D341Med (cell line): ENCODE measurements around the gene KIF3A.
"Not testable (repeated sequence)": the region's sequence is repeated elsewhere in the genome, so short reads cannot be mapped to it uniquely, and the experiment has no call there.

Experiments
- DNase-seq: peaks from one replicate; pipeline ENCODE4 v3.0.0; 2012; ENCODE audit warnings: low spot score

KIF3A gene

GRCh38 chr5:132718544-132719312 is 18.6 kb downstream of the KIF3A start:
- no peak for DNase-seq

DNA sequence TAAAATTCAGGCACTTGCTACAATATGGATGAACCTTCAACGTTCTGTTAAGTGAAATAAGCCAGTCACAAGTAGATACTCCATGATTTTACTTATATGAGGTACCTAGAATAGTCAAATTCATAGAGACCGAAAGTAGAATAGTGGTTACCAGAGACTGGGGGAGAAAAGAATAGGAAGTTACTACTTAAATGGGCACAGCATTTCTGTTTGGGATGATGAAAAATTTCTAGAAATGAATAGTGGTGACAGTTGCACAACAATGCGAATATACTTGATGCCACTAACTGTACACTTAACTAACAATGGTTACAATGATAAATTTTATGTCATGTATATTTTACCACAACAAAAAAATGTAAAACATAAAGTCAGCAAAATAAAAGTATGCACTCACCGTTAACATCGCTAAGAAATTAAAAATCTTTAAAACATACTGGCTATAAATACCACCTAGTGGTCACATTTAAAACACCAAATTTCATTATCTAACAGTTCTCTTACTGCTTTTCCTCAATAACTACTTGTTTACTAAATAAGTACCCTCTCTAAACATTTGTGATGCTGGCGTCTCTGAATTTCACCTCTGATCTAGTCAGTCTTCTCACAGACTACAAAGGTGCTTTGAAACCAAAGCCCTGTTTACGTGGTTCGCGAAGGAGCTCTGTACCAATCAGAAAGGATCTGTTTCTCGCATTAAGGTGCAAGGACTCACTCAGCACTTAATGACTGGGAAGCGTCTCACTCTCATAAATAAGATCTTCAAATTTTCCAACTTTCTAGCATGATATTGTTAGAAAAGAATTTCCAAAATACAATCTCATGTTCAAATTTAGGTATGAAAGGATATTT is 22.7 kb downstream of the KIF3A start:
- DNase-seq, result no peak

GRCh38 chr5:132708645-132709044 is 28.7 kb downstream of the KIF3A start:
- DNase-seq, result no peak

DNA sequence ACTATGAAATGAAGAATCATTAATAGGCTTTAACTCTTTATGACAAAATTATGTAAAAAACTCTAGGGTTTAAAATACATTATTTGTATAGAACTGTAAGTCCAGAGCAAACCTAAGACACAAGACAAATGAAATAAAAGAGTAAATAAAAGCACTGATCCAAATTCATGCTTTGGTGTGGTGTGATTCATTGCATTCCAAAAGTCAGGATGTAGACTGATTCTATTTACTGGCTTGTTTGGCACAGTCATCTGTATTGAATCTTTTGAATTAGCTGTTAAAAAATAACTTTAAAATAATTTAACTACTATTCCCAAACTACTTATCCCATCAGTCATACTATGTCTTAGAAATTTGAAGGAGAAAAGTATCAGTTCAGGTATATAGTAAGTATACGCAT is 32.5 kb downstream of the KIF3A start:
- DNase-seq, result no peak

GRCh38 chr5:132695956-132696355 is 41.4 kb downstream of the KIF3A start:
- DNase-seq, result no peak

- DNase-seq, result no peak
These were observed 44.7 kb downstream of the KIF3A start for GRCh38 chr5:132692632-132692967.

GRCh38 chr5:132691755-132692631 is 45.4 kb downstream of the KIF3A start:
- DNase-seq, result not testable (repeated sequence)

DNA sequence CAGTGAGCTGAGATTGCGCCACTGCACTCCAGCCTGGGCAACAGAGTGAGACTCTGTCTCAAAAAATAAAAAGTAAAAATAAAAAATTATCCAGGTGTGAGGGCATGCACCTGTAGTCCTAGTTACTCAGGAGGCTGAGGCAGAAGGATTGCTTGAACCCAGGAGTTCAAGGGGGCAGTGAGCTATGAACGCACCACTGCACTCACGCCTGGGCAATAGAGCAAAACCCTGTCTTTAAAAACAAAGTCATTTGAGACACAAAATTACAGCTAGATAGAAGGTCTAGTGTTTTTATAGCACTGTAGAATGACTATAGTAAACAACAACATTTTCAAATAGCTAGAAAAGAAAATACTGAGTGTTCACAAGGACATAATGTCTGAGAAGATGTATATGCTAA is 47.2 kb downstream of the KIF3A start:
- DNase-seq, result no peak

GRCh38 chr5:132689513-132689912 is 47.8 kb downstream of the KIF3A start:
- DNase-seq, result no peak

DNA sequence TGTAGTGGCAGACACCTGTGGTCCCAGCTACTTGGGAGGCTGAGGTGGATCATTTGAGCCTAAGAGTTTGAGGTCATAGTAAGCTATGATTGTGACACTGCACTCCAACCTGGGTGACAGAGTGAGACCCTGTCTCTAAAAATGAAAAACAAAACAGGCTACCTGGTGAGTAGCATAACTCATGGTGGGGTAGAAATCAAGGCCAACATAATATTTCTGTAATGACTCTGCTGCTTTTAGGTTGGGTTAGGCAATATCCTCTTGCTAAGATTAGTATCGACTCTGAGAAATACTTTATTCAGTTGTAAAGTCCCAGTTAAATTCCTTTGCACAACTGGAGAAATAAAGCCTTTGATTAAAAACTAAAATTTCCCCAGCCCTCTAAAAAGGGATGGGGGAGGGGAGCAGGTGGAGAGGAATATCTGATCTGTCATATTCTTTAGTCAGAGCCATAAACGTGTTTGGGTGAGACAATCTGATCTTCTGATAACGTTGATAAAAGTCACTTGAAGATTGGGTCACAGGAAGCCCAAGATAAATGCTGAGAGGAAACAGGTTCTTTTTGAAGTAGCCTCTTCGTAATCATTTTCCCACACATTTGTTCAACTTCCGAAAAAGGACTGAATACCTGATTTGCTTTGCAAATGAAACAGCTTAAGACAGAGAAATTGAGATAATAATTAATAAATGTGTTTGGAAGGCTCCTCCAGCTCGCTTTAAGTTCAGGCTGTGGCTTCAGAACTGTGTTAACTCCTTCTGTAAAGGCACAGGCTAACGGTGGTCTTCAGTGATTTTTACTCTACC is 48.6 kb downstream of the KIF3A start:
- no peak for DNase-seq

GRCh38 chr5:132687995-132688394 is 49.4 kb downstream of the KIF3A start:
- no peak for DNase-seq

- no peak for DNase-seq
These were observed 51.2 kb downstream of the KIF3A start for GRCh38 chr5:132686193-132686592.

DNA sequence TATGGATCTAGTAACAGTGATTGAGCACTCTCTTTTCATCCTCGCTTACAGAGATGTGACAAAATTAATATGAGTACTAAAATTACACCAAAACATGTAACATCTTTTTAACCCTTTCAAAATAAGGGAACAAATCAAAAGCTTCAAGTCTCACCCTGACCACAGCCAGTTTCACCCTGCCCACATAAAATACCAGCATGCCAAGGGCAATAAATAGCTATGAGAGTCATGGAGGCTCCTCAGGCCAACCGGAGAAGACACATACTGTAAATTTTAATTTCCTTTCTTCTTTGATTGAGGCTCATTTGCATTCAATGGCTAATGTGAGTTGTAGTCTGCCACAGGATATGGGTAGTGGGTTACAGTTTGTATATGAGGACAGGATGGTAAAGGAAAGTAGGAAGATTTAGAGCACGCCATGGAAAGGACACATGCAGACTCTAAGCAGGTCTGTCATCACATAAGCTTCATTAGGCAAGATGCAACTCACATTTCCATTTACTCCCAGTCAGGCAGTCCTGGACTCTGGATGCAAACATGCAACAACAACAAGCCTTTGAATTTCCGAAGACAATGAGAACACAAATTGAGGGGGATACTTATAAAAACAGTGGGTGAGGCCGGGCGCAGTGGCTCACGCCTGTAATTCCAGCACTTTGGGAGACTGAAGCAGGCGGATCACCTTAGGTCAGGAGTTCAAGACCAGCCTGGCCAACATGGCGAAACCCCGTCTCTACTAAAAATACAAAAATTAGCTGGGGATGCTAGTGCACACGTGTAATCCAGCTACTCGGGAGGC is 52.2 kb downstream of the KIF3A start:
- DNase-seq, result no peak

DNA sequence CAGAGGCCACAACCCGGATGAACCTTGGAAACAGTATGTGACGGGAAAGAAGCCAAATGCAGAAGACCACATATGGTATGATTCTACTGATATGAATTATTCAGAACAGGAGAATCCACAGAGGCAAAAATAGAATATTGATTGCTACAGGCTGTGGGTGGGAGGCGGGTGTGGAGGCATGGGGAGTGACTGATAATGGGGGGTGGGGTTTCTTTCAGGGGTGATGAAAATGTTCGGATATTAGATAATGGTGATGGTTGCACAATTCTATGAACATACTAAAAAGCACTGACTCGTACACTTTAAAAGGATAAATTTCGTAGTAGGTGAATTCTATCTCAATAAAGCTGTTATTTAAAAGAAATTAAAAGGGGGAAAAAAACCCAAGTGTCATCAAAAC is 52.9 kb downstream of the KIF3A start:
- DNase-seq, result no peak

DNA sequence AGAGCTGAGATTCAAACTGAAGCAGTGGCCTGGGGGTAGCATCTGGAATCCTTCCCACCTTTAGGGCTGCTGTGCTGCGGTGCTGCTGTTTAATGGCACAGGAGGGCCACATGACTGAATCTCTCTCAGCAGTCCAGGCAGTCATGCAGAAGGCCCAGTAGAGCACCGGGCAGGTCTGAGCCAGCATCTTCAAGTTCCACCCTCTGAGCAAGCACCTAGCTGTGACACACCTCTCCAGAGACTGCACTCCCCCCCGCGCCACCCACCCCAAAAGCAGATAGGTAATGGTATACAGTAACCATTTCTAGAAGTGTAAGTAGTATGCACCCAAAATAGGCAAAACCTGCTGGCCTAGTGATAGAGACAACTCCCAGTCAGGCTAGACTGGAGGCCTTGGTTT is 55.4 kb downstream of the KIF3A start:
- DNase-seq, result no peak

GRCh38 chr5:132681476-132681831 is 55.9 kb downstream of the KIF3A start:
- no peak for DNase-seq

- no peak for DNase-seq
These were observed 56.4 kb downstream of the KIF3A start for GRCh38 chr5:132680780-132681475.

DNA sequence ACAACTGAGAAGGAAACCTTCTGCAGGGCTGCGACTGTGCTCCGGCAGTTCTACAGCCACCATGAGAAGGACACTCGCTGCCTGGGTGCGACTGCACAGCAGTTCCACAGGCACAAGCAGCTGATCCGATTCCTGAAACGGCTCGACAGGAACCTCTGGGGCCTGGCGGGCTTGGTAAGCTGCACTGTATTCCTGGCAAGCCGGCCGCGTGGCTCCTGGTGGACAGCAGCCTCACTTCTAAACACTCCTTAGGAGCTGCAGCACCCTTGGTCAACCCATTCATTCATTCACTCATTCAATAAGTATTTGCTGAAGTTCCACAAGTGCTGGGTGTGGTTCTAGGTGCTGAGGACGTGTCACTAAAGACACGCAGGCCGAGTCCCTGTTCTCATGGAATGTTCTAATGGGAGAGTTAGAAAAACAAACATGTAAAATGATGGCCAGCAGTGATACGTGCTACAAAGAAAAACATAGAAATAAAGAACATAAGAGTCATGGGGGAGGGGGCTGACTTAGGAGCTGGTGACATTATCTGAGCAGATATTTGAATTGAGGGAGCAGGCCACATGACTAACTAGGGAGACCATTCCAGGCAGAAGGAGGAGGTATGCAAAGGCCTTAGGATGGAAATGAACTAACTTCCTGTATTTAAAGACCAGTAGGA is 57.5 kb downstream of the KIF3A start:
- no peak for DNase-seq

DNA sequence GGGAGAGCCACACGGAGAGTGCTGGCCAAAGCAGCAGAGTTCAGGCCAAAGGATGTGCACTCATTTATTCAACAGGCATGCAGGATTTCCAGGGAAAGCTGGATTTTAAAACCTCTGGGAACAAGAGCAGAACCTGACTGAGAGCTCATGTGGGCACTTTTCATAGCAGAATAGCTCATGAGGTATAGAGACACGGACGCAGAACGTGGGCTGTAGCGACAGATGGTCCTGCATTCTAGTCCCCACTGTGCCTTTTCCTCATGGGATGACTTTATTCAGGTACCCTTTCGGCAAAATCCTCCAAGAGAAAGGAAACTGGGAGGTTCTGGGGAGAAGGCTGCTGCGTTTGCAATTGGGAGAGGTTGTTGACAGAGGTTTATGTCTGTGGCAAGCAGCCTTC is 58.2 kb downstream of the KIF3A start:
- DNase-seq, result no peak

DNA sequence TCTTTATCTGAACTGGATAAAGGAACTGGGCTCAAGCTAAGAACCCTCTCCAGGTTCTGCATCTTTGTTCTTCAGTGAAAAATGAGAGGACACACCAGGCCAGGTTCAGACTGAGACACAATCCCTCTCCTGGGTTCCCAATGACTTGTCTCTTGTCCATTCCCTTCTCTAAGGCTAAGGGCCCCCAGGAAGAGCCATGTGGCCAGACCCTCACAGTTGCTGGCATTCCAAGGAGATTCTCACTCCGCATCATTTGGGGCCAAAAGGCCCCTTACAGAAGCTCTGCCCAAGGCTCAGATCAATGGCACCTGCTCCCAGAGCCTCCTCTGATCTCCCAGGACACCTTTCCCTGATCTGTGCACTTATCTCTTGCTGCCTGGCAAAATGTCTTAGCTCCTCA is 58.6 kb downstream of the KIF3A start:
- no peak for DNase-seq
